ENCODE results near the gene PDE4DIP.
"Not testable (repeated sequence)": the region's sequence is repeated elsewhere in the genome, so short reads cannot be mapped to it uniquely, and the experiment has no call there.

DNA sequence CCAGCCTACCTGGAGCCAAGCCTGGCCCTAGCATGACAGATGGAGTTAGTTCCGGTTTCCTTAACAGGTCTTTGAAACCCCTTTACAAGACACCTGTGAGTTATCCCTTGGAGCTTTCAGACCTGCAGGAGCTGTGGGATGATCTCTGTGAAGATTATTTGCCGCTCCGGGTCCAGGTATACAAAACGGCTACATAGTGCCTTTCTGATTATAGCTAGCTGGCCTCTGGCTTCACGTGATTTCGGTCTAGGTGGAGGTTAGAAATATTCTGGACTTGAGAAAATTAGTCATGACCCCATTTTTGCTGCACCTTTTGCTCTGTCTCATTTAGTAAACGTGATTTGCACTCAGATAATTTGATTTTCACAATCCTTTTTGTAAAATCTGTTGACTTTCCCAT lies 109.5 kb downstream of the PDE4DIP start:
- TF ChIP-seq, protein P1, sequence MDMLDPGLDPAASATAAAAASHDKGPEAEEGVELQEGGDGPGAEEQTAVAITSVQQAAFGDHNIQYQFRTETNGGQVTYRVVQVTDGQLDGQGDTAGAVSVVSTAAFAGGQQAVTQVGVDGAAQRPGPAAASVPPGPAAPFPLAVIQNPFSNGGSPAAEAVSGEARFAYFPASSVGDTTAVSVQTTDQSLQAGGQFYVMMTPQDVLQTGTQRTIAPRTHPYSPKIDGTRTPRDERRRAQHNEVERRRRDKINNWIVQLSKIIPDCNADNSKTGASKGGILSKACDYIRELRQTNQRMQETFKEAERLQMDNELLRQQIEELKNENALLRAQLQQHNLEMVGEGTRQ (CRISPR knock-in tag; IDR thresholded peaks at IDR 0.05) = not testable (repeated sequence)
- TF ChIP-seq CREB1 (CRISPR knock-in tag; IDR thresholded peaks at IDR 0.05) = not testable (repeated sequence)

All from WTC11 (cell line).